Measurements from ENCODE around the gene USP36.

DNA sequence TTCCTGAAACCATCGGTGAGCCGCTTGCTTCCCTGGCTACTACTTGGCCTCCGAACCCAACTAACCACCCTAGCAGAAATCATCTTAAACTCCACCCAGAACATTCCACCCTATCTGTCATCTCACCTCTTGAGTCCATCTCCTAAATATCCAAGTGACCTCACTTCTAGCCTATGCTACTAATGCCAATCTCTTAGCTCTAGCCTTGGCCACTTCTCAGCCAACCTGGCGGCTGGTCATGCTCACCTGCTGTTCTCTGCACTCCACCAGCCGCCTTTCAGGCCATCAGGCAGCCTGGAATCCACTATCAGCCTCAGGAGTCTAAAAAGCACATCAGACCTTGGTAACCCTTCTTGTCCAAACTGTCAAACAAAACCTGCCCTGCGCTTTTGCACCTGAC lies 46.6 kb downstream of the USP36 start:
- TF ChIP-seq, protein P1, sequence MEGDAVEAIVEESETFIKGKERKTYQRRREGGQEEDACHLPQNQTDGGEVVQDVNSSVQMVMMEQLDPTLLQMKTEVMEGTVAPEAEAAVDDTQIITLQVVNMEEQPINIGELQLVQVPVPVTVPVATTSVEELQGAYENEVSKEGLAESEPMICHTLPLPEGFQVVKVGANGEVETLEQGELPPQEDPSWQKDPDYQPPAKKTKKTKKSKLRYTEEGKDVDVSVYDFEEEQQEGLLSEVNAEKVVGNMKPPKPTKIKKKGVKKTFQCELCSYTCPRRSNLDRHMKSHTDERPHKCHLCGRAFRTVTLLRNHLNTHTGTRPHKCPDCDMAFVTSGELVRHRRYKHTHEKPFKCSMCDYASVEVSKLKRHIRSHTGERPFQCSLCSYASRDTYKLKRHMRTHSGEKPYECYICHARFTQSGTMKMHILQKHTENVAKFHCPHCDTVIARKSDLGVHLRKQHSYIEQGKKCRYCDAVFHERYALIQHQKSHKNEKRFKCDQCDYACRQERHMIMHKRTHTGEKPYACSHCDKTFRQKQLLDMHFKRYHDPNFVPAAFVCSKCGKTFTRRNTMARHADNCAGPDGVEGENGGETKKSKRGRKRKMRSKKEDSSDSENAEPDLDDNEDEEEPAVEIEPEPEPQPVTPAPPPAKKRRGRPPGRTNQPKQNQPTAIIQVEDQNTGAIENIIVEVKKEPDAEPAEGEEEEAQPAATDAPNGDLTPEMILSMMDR (IDR thresholded peaks at IDR 0.05): no peak
- no peak for TF ChIP-seq POLR2A (IDR thresholded peaks at IDR 0.05)

All from lower leg skin (tissue), 3 donors.